GM21576 (cell line): ENCODE results near the gene RPL36AL.

Source experiments
- ATAC-seq: cut with Tn5 transposase; IDR thresholded peaks from one replicate; pipeline ENCODE4 v1.9.1; 2021; ENCODE audit warnings: mild to moderate bottlenecking, moderate library complexity; ENCODE audit not compliant: unreplicated experiment

Gene RPL36AL

GRCh38 chr14:49582113-49582977 is 38.1 kb downstream of the RPL36AL start:
- no peak for ATAC-seq

- ATAC-seq = no peak
Measured at GRCh38 chr14:49581209-49582112, 39.0 kb downstream of the RPL36AL start.

GRCh38 chr14:49579841-49580240 is 40.6 kb downstream of the RPL36AL start:
- no peak for ATAC-seq

- ATAC-seq = no peak
Measured at GRCh38 chr14:49578141-49578540, 42.3 kb downstream of the RPL36AL start.

- ATAC-seq = no peak
Measured at GRCh38 chr14:49574038-49574437, 46.4 kb downstream of the RPL36AL start.

GRCh38 chr14:49569281-49569680 is 51.1 kb downstream of the RPL36AL start:
- ATAC-seq = no peak
